Measurements from ENCODE around the gene PLOD1.
"Not testable (repeated sequence)": the region's sequence is repeated elsewhere in the genome, so short reads cannot be mapped to it uniquely, and the experiment has no call there.

The PLOD1 gene

DNA sequence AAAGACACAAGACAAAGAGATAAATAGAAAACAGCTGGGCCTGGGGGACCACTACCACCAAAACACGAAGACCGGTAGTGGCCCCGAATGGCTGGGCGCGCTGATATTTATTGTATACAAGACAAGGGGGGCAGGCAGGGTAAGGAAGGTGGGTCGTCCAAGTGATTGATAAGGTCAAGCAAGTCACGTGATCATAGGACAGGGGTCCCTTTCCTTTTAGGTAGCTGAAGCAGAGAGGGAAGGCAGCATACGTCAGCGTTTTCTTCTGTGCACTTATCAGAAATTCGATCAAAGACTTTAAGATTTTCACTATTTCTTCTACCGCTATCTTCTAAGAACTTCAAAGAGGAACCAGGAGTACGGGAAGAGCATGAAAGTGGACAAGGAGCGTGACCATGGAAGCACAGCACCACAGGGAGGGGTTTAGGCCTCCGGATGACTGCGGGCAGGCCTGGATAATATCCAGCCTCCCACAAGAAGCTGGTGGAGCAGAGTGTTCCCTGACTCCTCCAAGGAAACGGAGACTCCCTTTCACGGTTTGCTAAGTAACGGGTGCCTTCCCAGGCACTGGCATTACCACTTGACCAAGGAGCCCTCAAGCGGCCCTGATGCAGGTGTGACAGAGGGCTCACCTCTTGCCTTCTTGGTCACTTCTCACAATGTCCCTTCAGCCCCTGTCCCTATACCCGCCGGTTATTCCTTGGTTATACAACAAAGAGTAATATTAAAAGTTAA, 21.9 kb upstream of the PLOD1 start:
- H3K9ac ChIP-seq (ENCODE audit: low read length); DNase-seq; H3K4ac ChIP-seq (ENCODE audit: low read depth in 1 of 2, low read length in 2 of 2); H2AK5ac ChIP-seq (ENCODE audit: low read length, severe bottlenecking); H3K36me3 ChIP-seq (ENCODE audit: control insufficient read depth in 1 of 2, insufficient read depth in 2 of 2, low read depth in 1 of 2, low read length in 2 of 2); H3K23ac ChIP-seq (ENCODE audit: low read length in 2 of 2); H2BK15ac ChIP-seq (ENCODE audit: low read depth, poor library complexity, severe bottlenecking); H2BK12ac ChIP-seq (ENCODE audit: low read length in 2 of 2); H3K18ac ChIP-seq (ENCODE audit: low read depth in 1 of 2, low read length in 2 of 2); H3K9me3 ChIP-seq (ENCODE audit: control insufficient read depth, low read length); H2AFZ ChIP-seq (ENCODE audit: low read depth, low read length); H2BK5ac ChIP-seq (ENCODE audit: low read depth, low read length, poor library complexity, severe bottlenecking); H3K27ac ChIP-seq (ENCODE audit: low read length, poor library complexity, severe bottlenecking); H3K4me2 ChIP-seq (ENCODE audit: low read length, poor library complexity, severe bottlenecking); H3K79me1 ChIP-seq (replicated peaks; ENCODE audit: low read length, poor library complexity, severe bottlenecking); H4K91ac ChIP-seq (ENCODE audit: low read length); H3K27me3 ChIP-seq (ENCODE audit: control insufficient read depth in 1 of 2, insufficient read depth in 1 of 2, low read length in 2 of 2); H4K8ac ChIP-seq (ENCODE audit: low read length); H3K4me1 ChIP-seq (ENCODE audit: control insufficient read depth, insufficient read depth, low read depth, low read length); H3K4me3 ChIP-seq (ENCODE audit: insufficient read depth in 1 of 2, low read depth in 1 of 2, low read length in 2 of 2); H2BK120ac ChIP-seq (ENCODE audit: low read depth, low read length); H3K14ac ChIP-seq (ENCODE audit: low read length in 2 of 2): not testable (repeated sequence)
- 93% methylated on average over 19 of the region's 21 CpGs for whole genome bisulfite sequencing

DNA sequence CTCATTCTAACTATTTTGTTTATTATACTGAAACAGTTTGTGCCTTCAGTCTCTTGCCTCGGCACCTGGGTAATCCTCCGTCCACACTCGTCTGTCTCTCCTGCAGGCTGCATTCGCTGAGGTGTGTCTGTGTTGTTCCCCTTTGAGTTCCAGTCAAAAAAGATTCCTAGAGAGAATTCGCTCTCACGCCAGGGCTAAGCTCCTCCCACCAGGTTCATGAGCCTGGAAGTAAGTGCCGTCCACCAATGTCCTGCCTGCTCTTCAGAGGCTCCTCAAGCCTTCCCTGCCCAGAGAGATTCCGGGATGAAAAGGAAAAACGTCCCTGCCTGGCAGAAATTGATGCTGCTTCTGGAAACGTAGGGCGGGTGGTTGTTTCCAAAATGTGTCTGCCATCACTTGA, 21.2 kb upstream of the PLOD1 start:
- Histone ChIP-seq H4K8ac (ENCODE audit: low read length) (no peak overlapping the region), H3K14ac (ENCODE audit: low read length in 2 of 2) (no peak overlapping the region), H3K27me3 (ENCODE audit: control insufficient read depth in 1 of 2, insufficient read depth in 1 of 2, low read length in 2 of 2) (peaks cover 0 to 3% of the 10 kb centered on the region in 2 experiments), H2BK5ac (ENCODE audit: low read depth, low read length, poor library complexity, severe bottlenecking) (no peak overlapping the region), H2BK15ac (ENCODE audit: low read depth, poor library complexity, severe bottlenecking) (no peak overlapping the region), H3K4me2 (ENCODE audit: low read length, poor library complexity, severe bottlenecking) (no peak overlapping the region), H3K79me1 (replicated peaks; ENCODE audit: low read length, poor library complexity, severe bottlenecking) (peaks cover 11% of the 10 kb centered on the region), H3K27ac (ENCODE audit: low read length, poor library complexity, severe bottlenecking) (no peak overlapping the region), H3K23ac (ENCODE audit: low read length in 2 of 2) (no peak overlapping the region), H3K36me3 (ENCODE audit: control insufficient read depth in 1 of 2, insufficient read depth in 2 of 2, low read depth in 1 of 2, low read length in 2 of 2) (peaks cover 4 to 13% of the 10 kb centered on the region in 2 experiments), H3K18ac (ENCODE audit: low read depth in 1 of 2, low read length in 2 of 2) (no peak overlapping the region), H3K4ac (ENCODE audit: low read depth in 1 of 2, low read length in 2 of 2) (no peak overlapping the region), H2BK12ac (ENCODE audit: low read length in 2 of 2) (no peak overlapping the region), H3K9ac (ENCODE audit: low read length) (no peak overlapping the region), H3K9me3 (ENCODE audit: control insufficient read depth, low read length) (no peaks in the 10 kb centered on the region), H2BK120ac (ENCODE audit: low read depth, low read length) (no peak overlapping the region), H2AK5ac (ENCODE audit: low read length, severe bottlenecking) (no peak overlapping the region), H2AFZ (ENCODE audit: low read depth, low read length) (no peak overlapping the region), H4K91ac (ENCODE audit: low read length) (no peak overlapping the region), H3K4me3 (ENCODE audit: insufficient read depth in 1 of 2, low read depth in 1 of 2, low read length in 2 of 2) (no peak overlapping the region), H3K4me1 (ENCODE audit: control insufficient read depth, insufficient read depth, low read depth, low read length) (peaks cover 5% of the 10 kb centered on the region)
- peak; percentile 21 for DNase-seq
- 61% methylated on average over 11 of the region's 11 CpGs for WGBS

DNA sequence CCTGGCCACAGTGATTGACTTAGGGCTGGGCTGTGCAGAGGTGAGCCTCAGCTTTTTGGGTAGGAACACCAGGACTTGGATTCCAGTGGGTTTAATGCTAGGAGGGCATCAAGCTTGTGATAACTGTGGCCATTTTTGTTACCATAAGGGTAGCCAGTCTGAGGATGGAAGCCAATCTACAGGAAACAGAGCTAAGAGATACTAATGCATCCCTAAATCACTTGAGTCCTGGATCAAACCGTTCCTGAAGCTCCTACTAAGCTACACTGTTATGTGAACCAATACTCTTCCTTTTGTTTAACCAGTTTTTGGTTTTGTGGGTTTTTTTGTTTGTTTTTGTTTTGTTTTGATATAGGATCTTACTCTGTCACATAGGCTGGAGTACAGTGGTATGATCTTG, 20.5 kb upstream of the PLOD1 start:
- no peak overlapping the region for H3K27ac ChIP-seq (ENCODE audit: low read length, poor library complexity, severe bottlenecking)
- H3K18ac ChIP-seq (ENCODE audit: low read depth in 1 of 2, low read length in 2 of 2) = no peak overlapping the region
- H3K4ac ChIP-seq (ENCODE audit: low read depth in 1 of 2, low read length in 2 of 2) = no peak overlapping the region
- H2BK15ac ChIP-seq (ENCODE audit: low read depth, poor library complexity, severe bottlenecking) = no peak overlapping the region
- WGBS = no CpG with 5 or more reads among the region's 1 CpG
- no peak overlapping the region for H4K91ac ChIP-seq (ENCODE audit: low read length)
- no peak overlapping the region for H2BK5ac ChIP-seq (ENCODE audit: low read depth, low read length, poor library complexity, severe bottlenecking)
- H2BK120ac ChIP-seq (ENCODE audit: low read depth, low read length) = no peak overlapping the region
- DNase-seq = no peak
- no peak overlapping the region for H2BK12ac ChIP-seq (ENCODE audit: low read length in 2 of 2)
- peaks cover 8% of the 10 kb centered on the region for H3K4me1 ChIP-seq (ENCODE audit: control insufficient read depth, insufficient read depth, low read depth, low read length)
- peaks cover 11% of the 10 kb centered on the region for H3K79me1 ChIP-seq (replicated peaks; ENCODE audit: low read length, poor library complexity, severe bottlenecking)
- no peak overlapping the region for H3K4me3 ChIP-seq (ENCODE audit: insufficient read depth in 1 of 2, low read depth in 1 of 2, low read length in 2 of 2)
- H2AK5ac ChIP-seq (ENCODE audit: low read length, severe bottlenecking) = no peak overlapping the region
- H2AFZ ChIP-seq (ENCODE audit: low read depth, low read length) = no peak overlapping the region
- no peak overlapping the region for H3K4me2 ChIP-seq (ENCODE audit: low read length, poor library complexity, severe bottlenecking)
- H4K8ac ChIP-seq (ENCODE audit: low read length) = no peak overlapping the region
- no peak overlapping the region for H3K9ac ChIP-seq (ENCODE audit: low read length)
- no peak overlapping the region for H3K14ac ChIP-seq (ENCODE audit: low read length in 2 of 2)
- H3K27me3 ChIP-seq (ENCODE audit: control insufficient read depth in 1 of 2, insufficient read depth in 1 of 2, low read length in 2 of 2) = peaks cover 0 to 3% of the 10 kb centered on the region in 2 experiments
- no peak overlapping the region for H3K23ac ChIP-seq (ENCODE audit: low read length in 2 of 2)
- peaks cover 4 to 13% of the 10 kb centered on the region in 2 experiments for H3K36me3 ChIP-seq (ENCODE audit: control insufficient read depth in 1 of 2, insufficient read depth in 2 of 2, low read depth in 1 of 2, low read length in 2 of 2)
- H3K9me3 ChIP-seq (ENCODE audit: control insufficient read depth, low read length) = no peaks in the 10 kb centered on the region

DNA sequence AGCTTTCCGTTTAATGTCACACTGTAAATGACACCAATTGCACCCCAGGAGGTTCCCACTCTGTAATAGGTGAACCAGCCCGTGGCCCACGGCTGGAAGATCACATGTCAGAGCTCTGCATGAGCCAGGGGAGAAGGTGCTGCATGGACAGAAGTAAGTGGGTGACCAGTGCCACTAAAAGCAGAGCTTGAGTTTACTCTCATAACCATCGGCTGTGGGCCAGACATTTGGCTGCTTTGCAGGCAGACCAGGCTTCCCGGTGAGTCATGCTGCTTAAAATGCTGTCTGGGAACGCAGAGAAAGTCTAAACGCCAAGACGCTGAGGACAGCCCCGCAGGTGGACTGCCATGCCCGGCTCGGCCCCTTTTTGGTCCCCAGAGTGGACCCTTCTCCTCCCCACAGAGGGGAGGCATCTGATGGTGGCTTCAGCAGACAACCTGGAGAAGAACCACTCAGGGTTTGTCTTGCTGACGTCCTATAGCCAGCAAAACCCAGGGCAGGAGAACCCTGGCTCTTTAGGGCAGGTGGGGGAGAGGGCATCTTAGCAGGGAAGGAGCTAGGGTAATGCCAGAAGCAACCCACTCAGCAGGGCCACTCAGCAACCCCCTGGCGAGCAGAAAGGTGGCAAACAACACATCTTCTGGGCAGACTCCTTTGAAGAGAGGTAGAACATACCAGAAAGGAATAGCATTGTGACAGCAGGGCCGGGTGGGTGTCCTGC, 15.6 kb upstream of the PLOD1 start:
- Histone ChIP-seq H2BK12ac (ENCODE audit: low read length in 2 of 2) (no peak overlapping the region), H3K4ac (ENCODE audit: low read depth in 1 of 2, low read length in 2 of 2) (no peak overlapping the region)
- WGBS = 67% methylated on average over 14 of the region's 14 CpGs

More for the DNA sequence above, 15.6 kb upstream of the PLOD1 start:
- Histone ChIP-seq H2BK120ac (ENCODE audit: low read depth, low read length) (no peak overlapping the region), H2AFZ (ENCODE audit: low read depth, low read length) (no peak overlapping the region), H4K91ac (ENCODE audit: low read length) (no peak overlapping the region), H3K4me3 (ENCODE audit: insufficient read depth in 1 of 2, low read depth in 1 of 2, low read length in 2 of 2) (no peak overlapping the region), H3K23ac (ENCODE audit: low read length in 2 of 2) (no peak overlapping the region), H3K27ac (ENCODE audit: low read length, poor library complexity, severe bottlenecking) (peak overlapping the region; percentile 58), H2AK5ac (ENCODE audit: low read length, severe bottlenecking) (peak overlapping the region; percentile 35), H3K27me3 (ENCODE audit: control insufficient read depth in 1 of 2, insufficient read depth in 1 of 2, low read length in 2 of 2) (no peaks in the 10 kb centered on the region), H3K9me3 (ENCODE audit: control insufficient read depth, low read length) (no peaks in the 10 kb centered on the region), H3K79me1 (replicated peaks; ENCODE audit: low read length, poor library complexity, severe bottlenecking) (peaks cover 26% of the 10 kb centered on the region), H3K9ac (ENCODE audit: low read length) (no peak overlapping the region), H3K18ac (ENCODE audit: low read depth in 1 of 2, low read length in 2 of 2) (no peak overlapping the region), H3K4me1 (ENCODE audit: control insufficient read depth, insufficient read depth, low read depth, low read length) (peaks cover 19% of the 10 kb centered on the region), H4K8ac (ENCODE audit: low read length) (no peak overlapping the region), H2BK15ac (ENCODE audit: low read depth, poor library complexity, severe bottlenecking) (no peak overlapping the region), H3K4me2 (ENCODE audit: low read length, poor library complexity, severe bottlenecking) (no peak overlapping the region), H2BK5ac (ENCODE audit: low read depth, low read length, poor library complexity, severe bottlenecking) (no peak overlapping the region), H3K36me3 (ENCODE audit: control insufficient read depth in 1 of 2, insufficient read depth in 2 of 2, low read depth in 1 of 2, low read length in 2 of 2) (peaks cover 42 to 51% of the 10 kb centered on the region in 2 experiments), H3K14ac (ENCODE audit: low read length in 2 of 2) (no peak overlapping the region)
- DNase-seq = peak; percentile 73
